Measurements from ENCODE around the gene HYAL3.

The HYAL3 gene

DNA sequence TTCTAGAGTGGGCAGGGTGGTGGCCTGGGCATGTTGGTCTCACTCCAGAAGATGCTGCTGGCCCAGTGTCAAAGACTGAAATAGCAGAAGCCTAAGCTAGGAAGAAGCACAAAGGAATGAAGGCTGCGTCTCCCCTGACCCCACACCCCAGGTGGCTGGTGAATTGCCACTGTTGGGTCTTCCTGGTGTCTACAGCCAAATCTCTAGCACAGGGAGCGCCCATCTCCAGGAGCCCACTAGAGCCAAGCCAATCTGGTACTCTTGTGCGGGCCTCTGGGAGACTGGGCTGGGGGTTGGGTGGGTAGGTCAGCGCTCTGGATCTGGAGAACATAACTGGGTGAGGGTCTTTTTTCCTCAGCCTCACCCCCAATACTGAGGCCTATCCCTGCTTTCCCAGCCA is 27.9 kb upstream of the HYAL3 start:
- H3K9me3 ChIP-seq (ENCODE audit: control insufficient read depth, insufficient read depth, low read depth, low read length): no peaks in the 10 kb centered on the region
- H3K27ac ChIP-seq (ENCODE audit: low read depth, low read length): no peak overlapping the region
- peak overlapping the region; percentile 84 for H3K4me3 ChIP-seq (ENCODE audit: low read depth, low read length)
- H3K27me3 ChIP-seq (ENCODE audit: control insufficient read depth, insufficient read depth, low read length): no peaks in the 10 kb centered on the region
- H3K36me3 ChIP-seq (ENCODE audit: control insufficient read depth, insufficient read depth, low read length): peaks cover 40% of the 10 kb centered on the region
- peaks cover 20% of the 10 kb centered on the region for H3K4me1 ChIP-seq (ENCODE audit: control insufficient read depth, insufficient read depth, low read length)
- H3K9ac ChIP-seq (ENCODE audit: low read length): peak overlapping the region; percentile 77

DNA sequence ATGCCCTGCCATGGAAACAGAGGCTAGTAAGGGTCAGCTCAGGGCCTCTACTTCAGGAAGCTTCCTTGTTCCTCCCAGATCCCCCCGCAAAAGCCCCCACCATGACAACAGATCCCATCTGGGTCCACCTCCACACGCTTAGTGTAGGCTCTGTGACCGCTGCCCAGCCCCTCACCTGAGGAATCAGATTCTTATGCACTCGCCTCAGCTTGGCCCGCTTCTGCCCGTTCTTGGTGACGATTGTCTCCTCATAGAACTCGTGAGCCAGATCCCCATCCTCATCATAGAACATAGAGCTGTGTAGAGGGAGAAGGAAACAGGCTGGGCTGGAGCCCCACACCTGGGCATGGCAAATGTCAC is 27.0 kb upstream of the HYAL3 start:
- no peak overlapping the region for H3K27ac ChIP-seq (ENCODE audit: low read depth, low read length)
- no peak overlapping the region for H3K4me3 ChIP-seq (ENCODE audit: low read depth, low read length)
- peaks cover 20% of the 10 kb centered on the region for H3K4me1 ChIP-seq (ENCODE audit: control insufficient read depth, insufficient read depth, low read length)
- H3K27me3 ChIP-seq (ENCODE audit: control insufficient read depth, insufficient read depth, low read length): no peaks in the 10 kb centered on the region
- H3K9me3 ChIP-seq (ENCODE audit: control insufficient read depth, insufficient read depth, low read depth, low read length): no peaks in the 10 kb centered on the region
- H3K36me3 ChIP-seq (ENCODE audit: control insufficient read depth, insufficient read depth, low read length): peaks cover 31% of the 10 kb centered on the region
- no peak overlapping the region for H3K9ac ChIP-seq (ENCODE audit: low read length)

DNA sequence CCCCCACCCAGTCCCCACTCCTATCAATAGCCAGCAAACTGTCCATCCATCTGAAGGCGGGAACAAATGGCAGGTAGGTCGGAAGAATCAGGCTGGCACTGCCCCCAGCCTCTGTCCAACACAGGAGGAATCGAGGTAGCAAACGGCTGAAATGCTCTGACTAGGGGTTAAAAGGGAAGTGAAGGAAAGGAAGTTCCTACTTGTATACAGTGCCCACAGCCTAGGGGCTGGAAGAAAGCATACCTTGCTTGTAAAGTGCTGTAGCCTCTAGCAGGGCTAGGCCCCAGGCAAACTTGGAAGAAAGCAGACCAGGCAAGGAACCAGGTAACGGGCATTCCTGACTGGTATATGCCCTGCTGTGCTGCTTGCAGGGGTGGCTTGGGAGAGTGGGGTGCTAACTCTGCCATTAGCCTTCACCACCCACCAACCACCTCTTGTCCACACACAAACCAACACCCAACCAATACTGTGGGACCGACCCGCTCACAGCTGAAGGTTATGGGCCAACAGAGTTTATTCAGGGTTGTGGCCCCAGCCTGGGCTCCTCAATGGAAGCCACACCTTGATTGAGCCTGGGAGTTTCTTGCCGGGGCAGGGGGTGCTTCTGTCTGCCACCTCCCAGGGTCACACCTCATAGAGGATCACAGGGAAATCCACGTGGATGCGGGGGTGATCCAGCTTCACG is 26.4 kb upstream of the HYAL3 start:
- Histone ChIP-seq H3K27ac (ENCODE audit: low read depth, low read length) (no peak overlapping the region), H3K27me3 (ENCODE audit: control insufficient read depth, insufficient read depth, low read length) (no peaks in the 10 kb centered on the region), H3K9ac (ENCODE audit: low read length) (no peak overlapping the region), H3K9me3 (ENCODE audit: control insufficient read depth, insufficient read depth, low read depth, low read length) (no peaks in the 10 kb centered on the region), H3K36me3 (ENCODE audit: control insufficient read depth, insufficient read depth, low read length) (peaks cover 26% of the 10 kb centered on the region), H3K4me3 (ENCODE audit: low read depth, low read length) (no peak overlapping the region), H3K4me1 (ENCODE audit: control insufficient read depth, insufficient read depth, low read length) (peaks cover 20% of the 10 kb centered on the region)

DNA sequence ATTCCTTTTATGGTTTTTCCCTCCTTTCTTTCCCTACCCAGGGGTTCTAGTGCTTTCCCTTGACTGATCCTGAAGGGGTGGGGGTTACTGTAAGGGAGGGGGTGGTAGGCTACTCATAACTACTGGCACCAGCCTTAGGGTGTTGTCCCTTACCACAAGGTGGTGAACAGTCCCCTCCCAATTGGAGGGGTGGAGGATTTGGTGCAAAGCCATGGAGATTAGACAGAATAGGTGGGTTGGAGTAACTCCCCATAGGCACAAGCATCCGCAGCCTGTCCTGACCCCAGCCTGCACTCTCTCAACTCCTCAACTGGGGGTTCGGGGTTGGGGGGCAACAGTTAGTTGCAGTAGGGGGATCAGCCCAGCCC is 25.9 kb upstream of the HYAL3 start:
- H3K4me1 ChIP-seq (ENCODE audit: control insufficient read depth, insufficient read depth, low read length): peaks cover 25% of the 10 kb centered on the region
- H3K27ac ChIP-seq (ENCODE audit: low read depth, low read length): no peak overlapping the region
- H3K4me3 ChIP-seq (ENCODE audit: low read depth, low read length): no peak overlapping the region
- no peak overlapping the region for H3K9ac ChIP-seq (ENCODE audit: low read length)
- no peaks in the 10 kb centered on the region for H3K9me3 ChIP-seq (ENCODE audit: control insufficient read depth, insufficient read depth, low read depth, low read length)
- H3K27me3 ChIP-seq (ENCODE audit: control insufficient read depth, insufficient read depth, low read length): no peaks in the 10 kb centered on the region
- peaks cover 21% of the 10 kb centered on the region for H3K36me3 ChIP-seq (ENCODE audit: control insufficient read depth, insufficient read depth, low read length)

DNA sequence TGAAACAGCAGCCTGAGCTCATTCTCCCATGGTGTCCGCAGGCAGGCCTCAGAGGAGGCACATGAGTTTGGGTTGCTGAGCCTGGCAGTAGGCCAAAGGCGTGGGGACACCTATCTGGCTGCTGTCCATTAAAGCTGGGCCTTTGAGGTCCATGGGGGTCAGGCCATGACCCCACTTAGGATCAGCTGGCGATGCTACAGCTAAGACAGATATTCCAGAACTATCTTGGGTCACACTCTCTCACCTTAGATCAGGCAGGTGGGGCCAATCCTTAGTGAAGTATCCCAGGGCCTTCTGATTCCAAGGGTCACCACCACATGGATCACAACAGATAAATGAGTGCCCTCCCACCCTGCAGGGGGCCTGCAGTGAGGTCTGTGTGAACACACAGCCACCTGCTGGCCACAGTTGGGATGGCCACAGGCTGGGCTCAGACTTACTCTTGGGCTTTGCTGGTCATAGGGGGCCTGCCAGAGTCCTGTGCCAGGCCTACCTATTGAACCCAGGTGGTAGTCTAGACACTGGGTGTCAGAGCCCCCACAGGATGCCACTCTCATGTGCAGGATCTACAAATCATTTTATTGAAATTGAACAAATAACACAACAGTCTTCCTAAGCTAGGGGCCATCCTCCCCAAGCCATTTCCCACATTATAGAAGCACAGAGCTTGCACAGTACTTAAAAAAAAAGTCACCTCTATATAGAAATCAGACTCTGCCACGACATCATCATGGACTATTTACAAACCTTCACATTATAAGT is 25.3 kb upstream of the HYAL3 start:
- H3K4me1 ChIP-seq (ENCODE audit: control insufficient read depth, insufficient read depth, low read length): peaks cover 31% of the 10 kb centered on the region
- H3K27me3 ChIP-seq (ENCODE audit: control insufficient read depth, insufficient read depth, low read length): no peaks in the 10 kb centered on the region
- no peaks in the 10 kb centered on the region for H3K9me3 ChIP-seq (ENCODE audit: control insufficient read depth, insufficient read depth, low read depth, low read length)
- peaks cover 21% of the 10 kb centered on the region for H3K36me3 ChIP-seq (ENCODE audit: control insufficient read depth, insufficient read depth, low read length)
- H3K27ac ChIP-seq (ENCODE audit: low read depth, low read length): no peak overlapping the region
- H3K4me3 ChIP-seq (ENCODE audit: low read depth, low read length): no peak overlapping the region
- H3K9ac ChIP-seq (ENCODE audit: low read length): no peak overlapping the region

DNA sequence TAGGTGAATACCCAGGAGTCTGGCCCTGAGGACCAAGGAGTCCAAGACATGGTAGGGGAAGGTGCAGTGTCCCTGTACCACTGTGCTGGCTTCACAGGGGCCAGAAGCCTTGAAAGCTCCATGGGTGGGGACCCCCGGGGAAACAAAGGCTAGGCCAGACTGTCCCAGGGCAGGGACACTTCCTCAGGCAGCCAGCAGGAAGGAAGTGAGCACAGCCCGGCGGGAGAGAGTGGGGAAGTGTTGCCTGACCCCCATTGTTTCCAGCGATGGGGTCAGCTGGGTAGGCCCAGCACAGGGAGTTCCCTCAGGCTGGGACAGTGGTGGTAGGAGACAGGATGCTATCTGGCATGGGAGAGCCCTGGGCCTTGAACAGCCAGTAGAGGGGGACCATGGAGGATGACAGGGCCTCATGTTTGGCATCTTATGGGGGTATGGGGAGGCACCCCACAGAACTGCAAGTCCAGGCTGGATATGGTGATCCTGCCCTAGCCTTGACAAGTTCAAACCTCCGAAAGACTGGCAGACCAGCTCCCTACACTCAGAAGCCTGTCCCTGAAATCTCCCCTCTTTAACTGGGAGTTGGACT is 24.5 kb upstream of the HYAL3 start:
- peaks cover 32% of the 10 kb centered on the region for H3K4me1 ChIP-seq (ENCODE audit: control insufficient read depth, insufficient read depth, low read length)
- H3K9ac ChIP-seq (ENCODE audit: low read length): no peak overlapping the region
- H3K9me3 ChIP-seq (ENCODE audit: control insufficient read depth, insufficient read depth, low read depth, low read length): no peaks in the 10 kb centered on the region
- peaks cover 26% of the 10 kb centered on the region for H3K36me3 ChIP-seq (ENCODE audit: control insufficient read depth, insufficient read depth, low read length)
- no peak overlapping the region for H3K27ac ChIP-seq (ENCODE audit: low read depth, low read length)
- H3K4me3 ChIP-seq (ENCODE audit: low read depth, low read length): no peak overlapping the region
- H3K27me3 ChIP-seq (ENCODE audit: control insufficient read depth, insufficient read depth, low read length): no peaks in the 10 kb centered on the region

DNA sequence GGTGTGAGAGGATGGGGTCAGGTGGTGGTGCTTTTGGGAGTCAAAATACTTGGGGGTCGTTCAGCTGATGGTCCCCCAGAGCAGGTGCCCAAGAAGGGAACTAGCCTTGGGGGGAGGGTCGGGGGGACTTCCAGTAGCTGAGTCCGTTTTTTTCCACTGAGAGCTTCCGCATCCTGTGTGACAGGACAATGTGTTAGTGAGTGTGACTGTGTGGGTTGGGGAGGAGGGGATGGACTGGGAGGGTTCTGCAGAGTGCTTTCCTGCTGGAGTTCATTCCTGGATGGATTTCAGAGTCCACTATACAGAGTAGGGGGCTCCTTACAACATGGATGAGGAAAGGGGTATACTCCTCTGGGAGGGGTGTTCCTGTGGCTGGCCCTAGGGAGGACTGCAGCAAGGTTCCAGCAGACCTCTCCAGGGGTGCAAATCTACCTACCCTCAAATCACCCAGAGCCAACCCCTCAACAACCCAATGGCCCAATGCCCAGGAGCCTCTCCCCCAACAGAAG is 23.9 kb upstream of the HYAL3 start:
- Histone ChIP-seq H3K9me3 (ENCODE audit: control insufficient read depth, insufficient read depth, low read depth, low read length) (no peaks in the 10 kb centered on the region), H3K4me3 (ENCODE audit: low read depth, low read length) (peak overlapping the region; percentile 76), H3K27ac (ENCODE audit: low read depth, low read length) (no peak overlapping the region), H3K36me3 (ENCODE audit: control insufficient read depth, insufficient read depth, low read length) (peaks cover 32% of the 10 kb centered on the region), H3K4me1 (ENCODE audit: control insufficient read depth, insufficient read depth, low read length) (peaks cover 32% of the 10 kb centered on the region), H3K27me3 (ENCODE audit: control insufficient read depth, insufficient read depth, low read length) (no peaks in the 10 kb centered on the region), H3K9ac (ENCODE audit: low read length) (peak overlapping the region; percentile 100)

DNA sequence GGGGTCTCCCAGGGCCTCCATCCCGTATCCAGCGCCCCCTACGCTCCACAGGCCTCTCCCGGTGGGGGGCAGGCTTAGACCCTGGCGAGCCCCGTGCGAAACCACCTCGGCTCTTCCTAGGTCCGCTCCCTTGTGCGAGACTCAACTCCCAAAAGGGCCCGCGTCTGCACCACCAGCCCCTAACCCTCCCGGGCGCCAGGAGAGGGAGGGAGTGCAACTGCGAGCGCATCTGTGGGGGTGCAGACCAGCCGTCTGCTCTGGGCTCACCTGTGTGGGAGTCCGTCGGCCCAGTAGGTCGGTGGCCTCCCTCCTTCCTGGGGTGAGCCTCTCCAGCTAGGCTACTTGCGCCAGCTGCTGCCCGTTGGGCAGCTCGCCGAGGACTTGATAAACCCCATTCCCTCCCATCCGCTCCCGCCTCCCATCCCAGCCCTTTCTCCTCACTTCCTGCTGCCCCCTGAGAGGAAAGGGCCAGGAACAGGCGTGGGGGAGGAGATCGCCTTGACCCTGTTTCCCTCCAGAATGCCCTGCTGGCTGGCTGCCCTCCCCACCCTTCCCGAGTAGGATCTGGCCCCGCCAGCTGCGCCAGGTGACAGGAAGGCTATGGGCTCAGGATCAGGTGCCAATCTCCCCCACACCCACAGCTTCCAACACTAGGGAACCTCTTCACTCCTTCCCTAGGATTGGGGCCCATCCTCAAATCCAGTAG is 23.3 kb upstream of the HYAL3 start, which contains the start of gene HYAL2:
TSS of gene HYAL2 (minus strand) at position 360 of the 706 bp plus-strand sequence. CDS start 2,256 bp downstream, outside the sequence.
- H3K9ac ChIP-seq (ENCODE audit: low read length): peak within 1 kb of the TSS; percentile 100
- H3K27me3 ChIP-seq (ENCODE audit: control insufficient read depth, insufficient read depth, low read length): no peaks in the 10 kb centered on the region
- H3K27ac ChIP-seq (ENCODE audit: low read depth, low read length): peak within 1 kb of the TSS; percentile 100
- H3K4me3 ChIP-seq (ENCODE audit: low read depth, low read length): peak within 1 kb of the TSS; percentile 76
- no peaks in the 10 kb centered on the region for H3K9me3 ChIP-seq (ENCODE audit: control insufficient read depth, insufficient read depth, low read depth, low read length)
- H3K4me1 ChIP-seq (ENCODE audit: control insufficient read depth, insufficient read depth, low read length): peaks cover 32% of the 10 kb centered on the region
- peaks cover 36% of the 10 kb centered on the region for H3K36me3 ChIP-seq (ENCODE audit: control insufficient read depth, insufficient read depth, low read length)

DNA sequence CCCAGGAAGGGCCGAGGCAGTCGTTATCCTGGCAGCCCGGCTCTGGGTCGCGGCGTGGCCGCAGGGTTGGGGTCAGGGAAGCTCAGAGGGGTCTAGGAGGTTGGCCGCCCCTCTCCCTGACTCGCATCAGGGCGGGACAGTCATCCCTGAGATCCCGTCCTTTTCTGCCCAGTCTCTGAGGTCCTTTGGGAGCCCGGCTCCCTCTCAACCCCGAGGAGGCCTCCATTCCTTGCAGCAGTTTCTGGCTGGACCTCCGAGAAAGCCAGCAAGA is 22.8 kb upstream of the HYAL3 start:
- Histone ChIP-seq H3K9me3 (ENCODE audit: control insufficient read depth, insufficient read depth, low read depth, low read length) (no peaks in the 10 kb centered on the region), H3K27me3 (ENCODE audit: control insufficient read depth, insufficient read depth, low read length) (no peaks in the 10 kb centered on the region), H3K27ac (ENCODE audit: low read depth, low read length) (peak overlapping the region; percentile 100), H3K4me3 (ENCODE audit: low read depth, low read length) (peak overlapping the region; percentile 76), H3K36me3 (ENCODE audit: control insufficient read depth, insufficient read depth, low read length) (peaks cover 41% of the 10 kb centered on the region), H3K9ac (ENCODE audit: low read length) (peak overlapping the region; percentile 100), H3K4me1 (ENCODE audit: control insufficient read depth, insufficient read depth, low read length) (peaks cover 32% of the 10 kb centered on the region)

DNA sequence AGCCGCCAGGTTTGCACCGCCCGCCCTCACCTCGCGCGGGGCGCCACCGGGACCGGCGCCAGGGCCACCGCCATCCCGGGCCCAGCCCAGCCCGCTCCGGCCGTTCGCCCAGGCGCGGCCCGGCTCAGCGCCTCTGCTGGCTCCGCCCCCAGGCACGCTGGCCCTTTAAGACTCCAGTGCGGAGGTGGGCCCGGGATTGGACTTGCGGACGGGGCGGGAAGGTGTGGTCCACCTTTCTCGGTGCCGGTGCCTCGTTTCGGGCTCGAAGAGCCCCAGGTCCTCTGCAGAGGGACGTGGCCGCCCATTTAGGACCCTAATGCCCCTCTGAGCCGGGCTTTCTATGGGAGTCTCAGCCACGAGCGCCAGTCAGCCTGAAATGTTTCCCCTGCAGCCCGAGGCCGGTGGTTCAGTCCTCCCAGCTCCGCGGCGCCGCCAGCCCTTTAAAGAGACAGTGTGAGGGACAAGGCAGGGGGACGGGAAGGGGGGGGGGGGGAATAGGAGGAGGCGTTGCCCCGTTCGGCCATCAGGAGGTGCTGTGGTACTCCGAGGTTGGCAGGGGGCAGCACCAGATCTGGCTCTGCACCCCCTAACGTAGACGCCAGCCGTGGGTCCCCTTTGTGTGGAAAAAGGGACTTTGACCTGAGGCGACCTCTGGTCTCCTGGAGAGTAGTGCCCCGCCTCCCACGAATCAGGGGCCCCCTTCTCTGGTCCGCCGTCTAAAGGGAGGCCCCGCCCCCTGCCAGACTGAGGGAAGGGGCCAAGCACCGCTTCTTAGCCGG is 22.3 kb upstream of the HYAL3 start:
- peak overlapping the region; percentile 76 for H3K4me3 ChIP-seq (ENCODE audit: low read depth, low read length)
- no peaks in the 10 kb centered on the region for H3K9me3 ChIP-seq (ENCODE audit: control insufficient read depth, insufficient read depth, low read depth, low read length)
- peak overlapping the region; percentile 100 for H3K9ac ChIP-seq (ENCODE audit: low read length)
- H3K4me1 ChIP-seq (ENCODE audit: control insufficient read depth, insufficient read depth, low read length): peaks cover 37% of the 10 kb centered on the region
- peak overlapping the region; percentile 100 for H3K27ac ChIP-seq (ENCODE audit: low read depth, low read length)
- H3K36me3 ChIP-seq (ENCODE audit: control insufficient read depth, insufficient read depth, low read length): peaks cover 45% of the 10 kb centered on the region
- no peaks in the 10 kb centered on the region for H3K27me3 ChIP-seq (ENCODE audit: control insufficient read depth, insufficient read depth, low read length)
